Neuronal stem cell (in vitro differentiated cells): ENCODE data around the gene PLA2G4B.

Experiments used
- DNase-seq: peaks from one replicate; pipeline ENCODE4 v3.0.0-alpha.2; 2013; ENCODE audit warnings: low spot score
- H2AFZ ChIP-seq: one replicate; pipeline ENCODE4 v1.6.1; 2013; ENCODE audit warnings: mild to moderate bottlenecking, low read length, inconsistent platforms
- H2AK5ac ChIP-seq: 2 replicates; pipeline ENCODE4 v1.6.1; 2013; ENCODE audit warnings: low read depth, mild to moderate bottlenecking, inconsistent platforms, low read length, moderate library complexity, mixed read lengths
- H2BK120ac ChIP-seq: 2 replicates; pipeline ENCODE4 v1.6.1; 2013; ENCODE audit warnings: low read depth, mild to moderate bottlenecking, inconsistent platforms, low read length, moderate library complexity, mixed read lengths
- H2BK12ac ChIP-seq: one replicate; pipeline ENCODE4 v1.6.1; 2013; ENCODE audit warnings: low read length, inconsistent platforms
- H2BK15ac ChIP-seq: 2 replicates; pipeline ENCODE4 v1.6.1; 2013; ENCODE audit warnings: mild to moderate bottlenecking, low read length, inconsistent platforms, mixed read lengths
- H2BK5ac ChIP-seq: one replicate; pipeline ENCODE4 v1.6.1; 2013; ENCODE audit warnings: inconsistent platforms, mild to moderate bottlenecking, low read length, moderate library complexity
- H3K14ac ChIP-seq: one replicate; pipeline ENCODE4 v1.6.1; 2013; ENCODE audit warnings: low read length, inconsistent platforms
- H3K18ac ChIP-seq: 2 replicates; pipeline ENCODE4 v1.6.1; 2013; ENCODE audit warnings: low read length, inconsistent platforms
- H3K23ac ChIP-seq: 2 replicates; pipeline ENCODE4 v1.6.1; 2013; ENCODE audit warnings: low read depth, mild to moderate bottlenecking, mixed read lengths, low read length, inconsistent platforms; ENCODE audit not compliant: poor library complexity
- H3K27ac ChIP-seq: replicated peaks from 3 replicates; pipeline ENCODE4 v1.5.1; 2013; ENCODE audit warnings: low read length, inconsistent platforms
- H3K27me3 ChIP-seq, 3 experiments: 2 replicates each; pipeline ENCODE4 v1.6.1; 2013; ENCODE audit warnings: low read length in 3 of 3, mild to moderate bottlenecking in 2 of 3, inconsistent platforms in 1 of 3, low read depth in 1 of 3, mixed read lengths in 1 of 3, moderate library complexity in 1 of 3; ENCODE audit not compliant: control insufficient read depth in 3 of 3, insufficient read depth in 3 of 3
- H3K36me3 ChIP-seq, 2 donors: replicated peaks in 1 of 2; 2 replicates each; pipeline ENCODE4 v1.6.1; 2013; ENCODE audit warnings: low read length in 2 of 2; ENCODE audit not compliant: control insufficient read depth in 2 of 2, insufficient read depth in 2 of 2
- H3K4ac ChIP-seq: 2 replicates; pipeline ENCODE4 v1.6.1; 2013; ENCODE audit warnings: inconsistent platforms, mild to moderate bottlenecking, low read length, moderate library complexity
- H3K4me1 ChIP-seq, 2 donors: 1 replicate in 1 of 2; 2 replicates in 1 of 2; pipeline ENCODE4 v1.6.1; 2013; ENCODE audit warnings: low read length in 2 of 2, low read depth in 1 of 2; ENCODE audit not compliant: control insufficient read depth in 2 of 2, insufficient read depth in 1 of 2
- H3K4me2 ChIP-seq: one replicate; pipeline ENCODE4 v1.6.1; 2013; ENCODE audit warnings: mild to moderate bottlenecking, low read length, inconsistent platforms; ENCODE audit not compliant: insufficient read depth, poor library complexity, severe bottlenecking
- H3K4me3 ChIP-seq, 2 donors: 2 replicates each; pipeline ENCODE4 v1.5.1; 2013; ENCODE audit warnings: low read length in 2 of 2, mild to moderate bottlenecking in 2 of 2, inconsistent platforms in 1 of 2, moderate library complexity in 1 of 2
- H3K79me1 ChIP-seq: one replicate; pipeline ENCODE4 v1.6.1; 2013; ENCODE audit warnings: low read depth, mild to moderate bottlenecking, inconsistent platforms, low read length, moderate library complexity
- H3K9ac ChIP-seq: one replicate; pipeline ENCODE4 v1.6.1; 2013; ENCODE audit warnings: mild to moderate bottlenecking, low read depth, low read length, inconsistent platforms; ENCODE audit not compliant: poor library complexity
- H3K9me3 ChIP-seq, 2 donors: replicated peaks in 1 of 2; 2 replicates each; pipeline versions ENCODE3 to v1.6.1; 2013; ENCODE audit warnings: low read length in 2 of 2, mild to moderate bottlenecking in 2 of 2, inconsistent platforms in 1 of 2, low read depth in 1 of 2, mixed read lengths in 1 of 2, moderate library complexity in 1 of 2; ENCODE audit not compliant: control insufficient read depth in 2 of 2, insufficient read depth in 1 of 2
- H4K8ac ChIP-seq: one replicate; pipeline ENCODE4 v1.6.1; 2013; ENCODE audit warnings: low read depth, mild to moderate bottlenecking, inconsistent platforms, low read length, moderate library complexity
- H4K91ac ChIP-seq: one replicate; pipeline ENCODE4 v1.6.1; 2013; ENCODE audit warnings: low read length, low read depth, mild to moderate bottlenecking, inconsistent platforms; ENCODE audit not compliant: poor library complexity
- WGBS, 2 donors: extraction: QIAGEN DNeasy Blood & Tissue Kit; methylation state at CpG; one replicate each; pipeline ENCODE4 v1.1.7; 2013; ENCODE audit warnings: missing lambda C conversion rate in 2 of 2, mixed read lengths in 1 of 2; ENCODE audit not compliant: insufficient read length in 2 of 2, insufficient replicate concordance in 1 of 2; ENCODE audit errors: extremely low coverage in 2 of 2; 5-methylcytosine and 5-hydroxymethylcytosine counted together

PLA2G4B gene

DNA sequence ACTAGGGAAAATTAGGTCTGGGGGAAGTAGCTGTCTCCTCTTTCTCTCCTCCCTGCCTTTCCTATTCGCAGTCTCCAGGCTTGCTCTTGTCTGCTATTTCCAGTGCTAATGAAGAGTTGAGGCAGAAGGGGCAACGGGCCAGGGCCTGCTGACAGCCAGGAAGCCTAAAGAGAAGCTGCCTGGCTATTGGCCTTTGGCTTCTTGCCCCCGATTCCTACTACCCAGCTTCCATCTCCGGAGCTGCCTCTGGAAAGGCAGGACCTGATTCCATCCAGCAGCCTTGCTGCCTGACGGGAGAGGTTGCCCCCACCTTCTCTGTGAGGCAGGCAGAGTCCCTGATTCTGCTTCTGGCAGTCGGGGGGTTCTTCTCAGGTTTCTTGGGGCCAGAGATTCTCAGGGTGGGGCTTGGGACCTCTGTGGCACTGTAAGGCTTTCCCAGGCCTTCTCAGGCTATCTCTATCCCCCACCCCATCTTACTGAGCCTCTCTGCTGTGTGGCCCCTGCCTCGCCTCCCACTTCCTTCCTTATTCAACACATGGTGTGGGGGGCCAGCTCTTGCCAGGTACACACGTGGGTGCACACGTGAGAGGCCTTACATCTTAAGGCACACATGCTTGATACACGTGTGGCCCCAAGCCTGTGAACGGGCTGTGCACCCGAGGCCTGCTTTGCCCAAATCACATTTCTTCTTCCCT, 29.0 kb upstream of the PLA2G4B start:
- H3K27me3 ChIP-seq: no peaks in the 10 kb centered on the region
- no peak overlapping the region for H2AK5ac ChIP-seq
- peaks cover 4 to 7% of the 10 kb centered on the region in 2 donors for H3K36me3 ChIP-seq
- WGBS, 2 donors: no CpG with 5 or more reads among the region's 12 CpGs
- no peak overlapping the region for H4K8ac ChIP-seq
- no peak overlapping the region for H3K18ac ChIP-seq
- H3K4me1 ChIP-seq: no peaks in the 10 kb centered on the region
- H2BK5ac ChIP-seq: peak overlapping the region; percentile 25
- no peak overlapping the region for H2BK15ac ChIP-seq
- no peak for DNase-seq
- no peaks in the 10 kb centered on the region for H3K9me3 ChIP-seq
- no peak overlapping the region for H3K9ac ChIP-seq
- H2BK12ac ChIP-seq: no peak overlapping the region
- H3K4ac ChIP-seq: no peak overlapping the region
- no peak overlapping the region for H3K23ac ChIP-seq
- H3K27ac ChIP-seq: no peak overlapping the region
- no peak overlapping the region for H3K4me3 ChIP-seq
- H2AFZ ChIP-seq: no peak overlapping the region
- H4K91ac ChIP-seq: no peak overlapping the region
- H2BK120ac ChIP-seq: no peak overlapping the region
- no peak overlapping the region for H3K14ac ChIP-seq
- no peaks in the 10 kb centered on the region for H3K79me1 ChIP-seq
- no peak overlapping the region for H3K4me2 ChIP-seq

DNA sequence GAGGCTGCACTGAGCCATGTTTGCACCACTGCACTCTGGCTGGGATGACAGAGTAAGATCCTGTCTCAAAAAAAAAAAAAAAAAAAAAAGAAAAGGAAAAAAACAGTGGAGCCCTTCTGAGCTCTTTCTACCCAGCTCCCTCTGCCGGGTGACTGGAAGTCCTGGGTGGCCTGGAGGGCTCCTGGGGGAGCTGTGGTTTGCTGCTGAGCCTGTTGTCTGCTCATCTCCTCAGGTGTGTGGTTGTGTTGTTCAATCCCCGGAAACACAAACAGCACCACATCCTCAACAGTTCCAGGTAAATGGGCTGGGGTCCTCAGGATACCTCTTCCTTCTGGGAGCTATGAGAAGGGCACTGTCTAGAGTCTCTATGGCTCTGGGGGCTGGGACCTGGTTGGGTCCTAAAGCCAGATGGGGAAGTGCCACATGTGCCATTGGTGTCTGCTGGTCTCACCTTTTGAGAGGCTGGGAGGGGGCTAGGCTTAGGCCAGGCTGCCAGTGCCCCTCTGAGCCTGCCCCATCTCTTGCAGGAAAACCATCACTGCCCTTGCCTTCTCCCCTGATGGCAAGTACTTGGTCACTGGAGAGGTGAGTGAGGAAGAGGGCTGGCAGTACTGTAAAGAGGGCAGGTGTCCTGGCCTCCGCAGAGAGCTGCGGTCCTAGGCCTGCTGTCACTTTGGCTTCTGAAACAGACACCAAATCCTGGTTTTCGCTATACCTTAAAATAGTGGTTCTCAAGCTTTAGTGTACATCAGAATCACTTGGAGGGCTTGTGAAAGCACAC, 27.8 kb upstream of the PLA2G4B start:
- no peak overlapping the region for H3K4ac ChIP-seq
- no peak overlapping the region for H3K27ac ChIP-seq
- H3K9ac ChIP-seq: peak overlapping the region; percentile 63
- no peak overlapping the region for H2BK120ac ChIP-seq
- no peaks in the 10 kb centered on the region for H3K79me1 ChIP-seq
- DNase-seq: no peak
- no peak overlapping the region for H2AK5ac ChIP-seq
- H3K9me3 ChIP-seq: no peaks in the 10 kb centered on the region
- no CpG with 5 or more reads among the region's 5 CpGs for WGBS, 2 donors
- peaks cover 6 to 17% of the 10 kb centered on the region in 2 donors for H3K36me3 ChIP-seq
- no peak overlapping the region for H2AFZ ChIP-seq
- H4K8ac ChIP-seq: no peak overlapping the region
- no peak overlapping the region for H3K18ac ChIP-seq
- H2BK5ac ChIP-seq: no peak overlapping the region
- no peak overlapping the region for H3K23ac ChIP-seq
- H3K4me1 ChIP-seq: no peaks in the 10 kb centered on the region
- H3K4me2 ChIP-seq: no peak overlapping the region
- no peak overlapping the region for H2BK12ac ChIP-seq
- no peaks in the 10 kb centered on the region for H3K27me3 ChIP-seq
- no peak overlapping the region for H3K14ac ChIP-seq
- no peak overlapping the region for H3K4me3 ChIP-seq
- no peak overlapping the region for H2BK15ac ChIP-seq
- no peak overlapping the region for H4K91ac ChIP-seq

DNA sequence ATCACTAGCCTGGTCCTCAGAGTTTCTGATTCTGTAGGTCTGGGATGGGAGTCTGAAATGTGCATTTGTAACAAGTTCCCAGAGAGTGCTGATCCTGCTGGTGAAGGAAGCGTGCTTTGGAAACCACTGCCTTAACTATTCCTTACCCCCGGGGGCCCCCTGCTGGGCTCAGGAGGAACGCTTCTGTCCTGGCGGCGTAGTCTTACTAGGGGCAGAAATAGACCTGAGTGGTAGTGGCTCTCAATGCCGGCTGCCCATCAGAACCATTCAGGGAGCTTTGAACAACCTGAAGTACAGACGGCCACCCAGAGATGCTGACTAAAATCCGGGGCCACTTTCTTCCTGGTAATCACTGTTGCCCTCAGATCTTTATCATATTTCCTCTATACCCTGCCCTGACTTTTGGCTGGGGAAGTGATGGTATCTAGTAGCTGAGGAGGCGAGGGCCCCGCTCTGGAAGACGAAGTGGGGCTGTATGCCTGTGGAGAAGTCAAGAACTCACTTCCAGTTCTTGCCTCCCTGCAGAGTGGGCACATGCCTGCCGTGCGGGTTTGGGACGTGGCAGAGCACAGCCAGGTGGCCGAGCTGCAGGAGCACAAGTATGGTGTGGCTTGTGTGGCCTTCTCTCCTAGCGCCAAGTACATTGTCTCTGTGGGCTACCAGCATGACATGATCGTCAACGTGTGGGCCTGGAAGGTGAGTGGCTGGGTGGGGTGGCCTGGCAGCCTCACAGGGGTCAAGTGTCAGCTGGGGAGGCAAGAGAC, 27.0 kb upstream of the PLA2G4B start:
- no peak overlapping the region for H3K27ac ChIP-seq
- no CpG with 5 or more reads among the region's 18 CpGs for WGBS, 2 donors
- H3K9ac ChIP-seq: no peak overlapping the region
- no peak overlapping the region for H3K4ac ChIP-seq
- no peak overlapping the region for H3K23ac ChIP-seq
- no peaks in the 10 kb centered on the region for H3K27me3 ChIP-seq
- H3K18ac ChIP-seq: no peak overlapping the region
- H3K9me3 ChIP-seq: no peaks in the 10 kb centered on the region
- H3K4me2 ChIP-seq: no peak overlapping the region
- H3K14ac ChIP-seq: no peak overlapping the region
- no peak overlapping the region for H2BK5ac ChIP-seq
- H2BK12ac ChIP-seq: no peak overlapping the region
- no peak overlapping the region for H4K8ac ChIP-seq
- no peak overlapping the region for H2AFZ ChIP-seq
- no peak overlapping the region for H4K91ac ChIP-seq
- DNase-seq: peak; percentile 64
- H2BK15ac ChIP-seq: no peak overlapping the region
- H3K4me3 ChIP-seq: peak overlapping the region in 1 of 2 donors; percentile 41
- H2AK5ac ChIP-seq: no peak overlapping the region
- H3K36me3 ChIP-seq: peaks cover 6 to 24% of the 10 kb centered on the region in 2 donors
- no peaks in the 10 kb centered on the region for H3K79me1 ChIP-seq
- H2BK120ac ChIP-seq: no peak overlapping the region
- no peaks in the 10 kb centered on the region for H3K4me1 ChIP-seq
